Cardiac septum (tissue), 1 donor: ENCODE results near the gene CABP1. TPM values are rescaled to one million over a fixed set of nuclear protein-coding genes. Genes with fewer than 3 reads are reported as not detected.
"Not testable (repeated sequence)": the region's sequence is repeated elsewhere in the genome, so short reads cannot be mapped to it uniquely, and the experiment has no call there.

Experiments used
- DNase-seq: peaks from one replicate; pipeline ENCODE4 v3.0.0-alpha.2; 2020; ENCODE audit warnings: low spot score
- intact Hi-C: fragments of 100-400 bp; cut with DNase I; formaldehyde crosslinking; loops from one replicate; pipeline ENCODE4 v1.14.0; 2022
- long read RNA-seq: library from polyadenylated mRNA; unstranded; transcript quantifications from one replicate; pipeline ENCODE4 v2.0.0, GENCODE V29; 2021
- total RNA-seq: library from RNA; stranded (reverse); fragmentation: NEBNext Ultra II Directional; extraction: Animal tissue kit (Norgen Biotek cat#: 25700); gene quantifications from one replicate; pipeline ENCODE4 v1.2.1, GENCODE V29; 2021
- donor health status: DM: no; HTN: no; CAD: no.

CABP1 gene
- total RNA-seq: 2.8 TPM
- long read RNA-seq, partial matches to known transcripts: 0 of 3 reads
- long read RNA-seq, other reads (novel, unspliced or antisense): 1 of 3 reads

DNA sequence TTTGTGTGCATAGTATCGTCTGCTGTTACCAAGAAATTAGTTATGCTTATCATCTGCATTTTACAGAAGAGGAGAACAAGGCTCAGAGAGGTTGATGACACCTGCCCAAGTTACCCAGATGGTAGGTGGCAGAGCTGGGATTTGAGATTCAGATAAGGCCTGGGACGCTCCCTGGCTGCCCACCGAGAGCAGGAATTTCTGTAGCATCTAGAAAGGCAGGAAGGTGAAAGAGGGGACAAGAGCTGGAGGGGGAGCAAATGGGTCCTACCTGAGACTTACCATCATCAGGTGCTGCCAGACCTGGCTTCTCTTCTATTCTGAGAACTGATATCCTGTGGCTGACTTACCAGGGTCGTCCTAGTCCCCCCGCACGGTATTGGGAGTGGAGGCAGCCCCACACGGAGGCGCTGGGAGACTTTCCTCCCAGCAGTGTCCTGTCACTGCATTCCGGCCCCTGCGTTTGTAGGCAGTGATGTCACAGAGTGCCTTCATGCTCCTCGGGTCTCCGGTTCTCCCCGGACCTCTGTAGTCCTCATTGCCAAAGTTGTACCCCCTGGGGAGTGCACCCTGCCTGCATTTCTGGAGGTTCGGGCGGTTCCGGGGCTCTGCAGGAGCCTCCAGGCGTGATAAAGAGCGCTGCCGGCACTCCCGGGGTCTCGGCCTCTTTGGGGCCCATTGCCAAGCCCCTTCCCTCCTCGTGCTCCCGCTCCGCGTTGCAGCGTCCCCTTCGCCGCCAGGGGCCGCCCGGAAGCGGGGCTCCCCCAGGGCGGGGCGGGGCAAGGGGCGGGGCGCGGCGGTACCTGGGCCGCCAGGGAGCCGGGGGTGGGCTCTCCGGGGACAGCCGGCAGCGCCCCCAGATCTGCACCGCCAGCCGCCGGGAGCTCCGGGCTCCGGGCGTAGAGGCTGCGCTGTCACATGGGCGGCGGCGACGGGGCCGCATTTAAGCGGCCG is at the start of gene CABP1:
CABP1 (plus strand) TSS at position 856 of the 951 bp plus-strand sequence; CDS start at position 916, 60 bp downstream.
- intact Hi-C loops: no loop called here

DNA sequence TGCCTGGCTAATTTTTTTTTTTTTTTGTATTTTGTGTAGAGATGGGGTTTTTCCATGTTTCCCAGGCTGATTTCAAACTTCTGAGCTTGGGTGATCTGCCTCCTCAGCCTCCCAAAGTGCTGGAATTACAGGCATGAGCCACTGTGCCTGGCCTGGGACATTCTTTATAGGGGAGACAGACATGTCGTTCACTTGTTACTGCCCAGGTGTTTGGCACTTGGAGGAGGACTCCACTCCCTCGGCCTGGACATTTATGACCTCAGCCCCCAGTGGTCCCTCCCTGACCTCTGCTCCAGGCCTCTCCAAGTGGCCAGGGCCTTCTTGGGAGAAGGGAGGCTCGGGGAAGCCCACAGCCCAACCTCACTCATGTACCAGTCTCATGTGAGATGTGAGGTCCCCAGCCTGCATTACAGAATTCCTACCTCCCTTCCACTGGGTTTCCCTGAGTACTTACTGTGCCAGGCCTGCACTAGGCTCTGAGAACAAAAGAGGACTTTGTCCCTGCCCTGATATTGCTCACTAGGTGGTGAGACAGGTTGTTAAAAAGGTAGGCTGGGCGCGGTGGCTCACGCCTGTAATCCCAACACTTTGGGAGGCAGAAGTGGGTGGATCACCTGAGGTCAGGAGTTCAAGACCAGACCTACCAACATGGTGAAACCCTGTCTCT is 49.6 kb upstream of the CABP1 start:
- intact Hi-C loops: no loop called here
- no peak for DNase-seq

More for the DNA sequence above, at the start of gene CABP1:
- no peak for DNase-seq

DNA sequence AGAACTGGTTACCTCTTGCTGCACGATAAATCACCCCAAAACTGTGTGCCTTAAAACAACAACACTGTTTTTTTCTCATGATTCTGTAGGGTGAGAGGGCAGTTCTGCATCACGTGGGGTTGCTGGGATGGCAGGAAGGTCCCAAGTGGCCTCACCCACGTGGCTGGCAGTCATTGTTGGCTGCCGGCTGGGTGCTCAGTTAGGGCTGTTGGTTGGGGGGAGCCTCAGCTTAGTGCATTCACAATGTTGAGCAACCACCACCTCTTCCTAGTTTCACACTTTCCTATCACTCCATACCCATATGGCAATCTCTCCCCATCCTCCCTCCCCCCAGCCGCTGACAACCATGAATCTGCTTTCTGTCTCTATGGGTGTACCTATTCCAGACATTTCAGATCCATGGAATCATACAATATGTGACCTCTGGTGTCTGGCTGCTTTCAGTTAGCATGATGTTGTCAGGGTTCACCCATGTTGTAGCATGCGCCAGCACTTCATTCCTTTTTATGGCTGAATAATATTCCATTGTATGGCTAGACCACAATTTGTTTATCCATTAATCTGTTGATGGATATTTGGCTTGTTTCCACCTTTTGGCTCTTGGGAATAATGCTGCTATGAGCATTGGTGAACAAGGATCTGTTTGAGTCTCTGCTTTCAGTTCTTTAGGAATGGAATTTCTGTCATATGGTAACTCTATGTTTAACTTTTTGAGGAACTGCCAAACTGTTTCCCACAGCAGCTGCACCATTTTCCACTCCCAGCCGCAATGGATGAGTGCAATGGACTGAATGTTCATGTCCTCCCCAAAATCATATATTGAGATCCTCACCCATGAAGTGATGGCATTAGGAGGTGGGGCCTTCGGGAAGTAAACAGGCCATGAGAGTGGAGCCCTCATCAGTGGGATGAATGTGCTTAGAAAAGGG is 48.0 kb upstream of the CABP1 start:
- DNase-seq: no peak
- intact Hi-C loops: no loop called here

DNA sequence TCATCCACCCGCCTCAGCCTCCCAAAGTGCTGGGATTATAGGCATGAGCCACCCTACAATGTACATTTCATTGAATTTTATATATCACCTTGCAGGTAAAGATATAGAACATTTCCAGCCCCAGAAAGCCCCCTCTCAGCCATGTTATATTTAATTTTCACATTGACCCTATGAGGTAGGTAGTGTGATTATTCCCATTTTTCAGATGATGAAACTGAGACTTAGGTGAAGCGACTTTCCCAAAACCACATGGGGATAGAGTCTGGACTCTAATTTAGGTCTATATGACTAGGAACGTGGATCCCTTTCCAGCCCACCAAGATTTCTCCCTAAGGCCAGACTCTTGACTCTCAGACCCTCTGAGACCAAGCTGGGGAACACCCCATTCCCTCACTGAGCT is 43.5 kb upstream of the CABP1 start:
- DNase-seq: no peak
- intact Hi-C loops: no loop called here

DNA sequence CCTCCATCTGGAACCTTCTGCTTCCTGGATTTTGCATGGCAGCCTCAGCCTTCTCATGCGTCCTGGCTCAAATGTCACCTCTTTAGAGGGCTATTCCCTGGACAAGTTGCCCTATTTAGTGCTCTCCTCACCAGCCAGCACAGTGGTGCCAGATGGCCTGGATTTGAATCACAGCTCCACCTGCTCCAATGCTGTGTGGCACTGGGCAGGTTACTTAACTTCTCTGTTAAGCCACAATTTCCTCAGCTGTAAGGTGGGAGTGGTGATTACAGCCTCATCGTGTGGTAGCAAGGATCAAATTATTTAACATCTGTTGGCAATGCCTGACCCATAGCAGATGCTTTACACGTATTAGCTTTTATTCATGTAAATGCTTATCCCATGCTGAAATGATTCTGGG is 42.6 kb upstream of the CABP1 start:
- intact Hi-C loops: no loop called here
- DNase-seq: no peak

DNA sequence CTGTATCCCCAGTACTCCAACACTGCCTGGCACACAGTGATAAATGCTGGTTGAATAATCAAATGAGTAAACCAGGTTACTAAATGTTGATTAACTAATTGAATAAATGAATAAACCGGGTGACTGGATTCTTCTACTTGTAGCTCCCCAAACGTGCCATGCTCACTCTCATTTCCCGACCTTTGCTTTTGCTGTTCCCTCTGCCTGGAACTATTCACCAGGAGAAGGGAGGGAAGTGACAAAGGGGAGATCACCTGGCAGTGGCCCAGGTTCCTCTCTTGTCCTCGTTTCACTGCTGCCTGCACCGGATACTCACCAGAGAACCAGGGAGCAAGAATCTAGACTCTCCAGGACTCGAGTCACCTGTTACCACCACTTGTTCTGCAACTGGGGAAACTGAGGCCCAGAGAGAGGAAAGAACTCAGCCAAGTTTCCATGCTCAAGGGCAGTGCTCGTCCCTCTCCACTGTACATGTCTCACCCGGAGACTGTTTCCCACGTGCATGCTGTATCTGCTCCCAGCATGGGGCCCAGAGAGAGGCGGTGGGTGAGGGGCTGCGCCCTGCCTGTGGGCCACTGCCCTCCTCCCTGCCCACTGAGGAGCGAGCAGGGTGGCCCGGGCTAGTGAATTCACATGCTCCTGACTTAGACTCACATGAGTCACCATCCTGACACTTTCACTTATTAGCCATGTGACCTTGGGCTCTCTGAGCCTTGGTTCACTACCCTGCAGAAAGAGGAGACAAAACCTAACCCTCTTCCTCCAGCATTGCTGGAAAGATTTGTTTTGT is 41.6 kb upstream of the CABP1 start:
- DNase-seq: no peak
- intact Hi-C loops: no loop called here

DNA sequence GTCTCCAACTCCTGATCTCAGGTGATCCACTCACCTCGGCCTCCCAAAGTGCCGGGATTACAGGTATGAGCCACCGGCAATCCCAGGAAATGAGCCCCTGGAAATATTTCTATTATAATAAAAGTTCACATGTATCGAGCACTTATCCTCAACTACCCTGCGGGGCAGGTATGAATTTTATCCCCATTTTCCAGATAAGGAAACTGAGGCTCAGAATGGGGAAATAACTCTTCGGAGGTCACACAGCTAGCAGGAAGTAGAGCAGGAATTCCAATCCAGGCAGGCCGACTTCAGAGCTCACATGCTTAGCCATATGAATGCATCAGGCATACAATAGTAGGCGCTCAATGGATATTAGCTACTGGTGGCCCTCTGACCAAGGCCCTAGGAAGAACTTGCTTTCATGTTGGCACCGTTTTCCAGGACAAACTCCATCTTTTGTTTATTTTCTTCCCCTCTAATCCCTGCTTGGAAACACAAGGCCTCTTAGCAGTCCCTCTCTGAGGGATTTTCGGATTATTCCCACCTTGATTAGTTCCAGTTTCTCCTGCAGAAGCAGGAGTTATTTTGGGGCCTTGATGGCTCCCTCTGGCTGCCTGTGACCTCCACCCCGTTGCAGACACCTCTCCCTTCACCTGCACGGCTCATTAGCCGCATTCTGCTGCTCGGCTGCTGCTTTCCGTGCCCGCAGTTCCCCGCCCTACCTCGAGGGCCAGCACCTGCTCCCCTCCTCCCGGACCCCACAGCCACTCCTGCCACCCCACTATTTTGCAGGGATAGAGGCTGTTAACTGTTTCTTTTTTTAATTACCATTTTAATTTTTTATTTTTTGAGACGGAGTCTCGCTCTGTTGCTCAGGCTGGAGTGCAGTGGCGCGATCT is 40.5 kb upstream of the CABP1 start:
- DNase-seq: no peak
- intact Hi-C loops: no loop called here

DNA sequence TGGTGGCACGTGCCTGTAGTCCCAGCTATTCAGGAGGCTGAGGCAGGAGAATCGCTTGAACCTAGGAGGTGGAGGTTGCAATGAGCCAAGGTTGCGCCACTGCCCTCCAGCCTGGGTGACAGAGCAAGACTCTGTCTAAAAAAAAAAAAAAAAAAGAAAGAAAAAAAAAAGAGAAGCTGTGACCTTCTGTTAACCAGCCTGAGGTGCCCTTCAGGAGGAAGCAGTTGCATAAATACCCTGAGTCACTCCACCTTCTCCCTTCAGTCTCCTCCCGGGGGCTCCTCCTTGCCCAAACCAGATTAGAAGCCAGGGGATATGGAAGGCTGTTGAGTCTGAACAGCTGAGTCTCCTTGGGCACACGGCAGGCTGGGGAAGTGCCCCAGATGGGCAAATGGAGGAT is 38.0 kb upstream of the CABP1 start:
- intact Hi-C loops: not testable (repeated sequence)
- DNase-seq: peak; percentile 82

DNA sequence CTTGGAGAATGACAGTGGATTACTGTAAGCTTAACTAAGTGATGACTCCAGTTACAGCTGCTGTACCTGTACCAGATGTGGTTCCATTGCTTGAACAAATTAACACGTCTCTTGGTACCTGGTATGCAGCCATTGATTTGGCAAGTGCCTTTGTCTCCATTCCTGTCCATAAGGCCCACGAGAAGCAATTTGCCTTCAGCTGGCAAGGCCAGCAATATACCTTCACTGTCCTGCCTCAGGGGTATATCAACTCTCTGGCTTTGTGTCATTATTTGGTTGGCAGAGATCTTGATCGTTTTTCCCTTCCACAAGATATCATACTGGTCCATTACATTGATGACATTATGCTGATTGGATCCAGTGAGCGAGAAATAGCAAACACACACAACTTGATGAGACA is 29.9 kb upstream of the CABP1 start:
- no peak for DNase-seq
- intact Hi-C loops: no loop called here

DNA sequence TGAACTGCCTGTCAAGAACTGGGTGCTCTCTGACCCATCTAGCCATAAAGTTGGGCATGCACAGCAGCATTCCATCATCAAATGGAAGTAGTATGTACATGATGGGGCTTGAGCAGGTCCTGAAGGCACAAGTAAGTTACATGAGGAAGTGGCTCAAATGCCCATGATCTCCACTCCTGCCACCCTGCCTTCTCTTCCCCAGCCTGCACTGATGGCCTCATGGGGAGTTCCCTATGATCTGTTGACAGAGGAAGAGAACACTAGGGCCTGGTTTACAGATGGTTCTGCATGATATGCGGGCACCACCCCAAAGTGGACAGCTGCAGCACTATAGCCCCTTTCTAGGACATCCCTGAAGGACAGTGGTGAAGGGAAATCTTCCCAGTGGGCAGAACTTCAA is 28.9 kb upstream of the CABP1 start:
- DNase-seq, intact Hi-C loops: not testable (repeated sequence)

DNA sequence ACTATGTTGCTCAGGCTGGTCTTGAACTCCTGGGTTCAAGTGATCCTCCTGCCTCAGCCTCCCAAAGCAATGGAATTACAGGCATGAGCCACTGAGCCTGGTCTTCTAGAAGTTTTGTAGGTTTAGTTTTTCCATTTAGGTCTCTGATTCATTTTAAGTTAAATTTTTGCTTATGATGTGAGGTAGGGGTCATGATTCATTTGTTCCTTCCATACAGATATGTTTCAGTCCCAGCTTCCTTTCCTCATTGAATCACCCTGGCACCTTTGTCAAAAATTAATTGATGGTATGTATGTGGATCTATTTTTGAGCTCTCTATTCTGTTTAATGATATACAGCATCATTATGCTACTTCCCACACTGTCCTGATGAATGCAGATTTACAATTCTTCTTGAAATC is 25.6 kb upstream of the CABP1 start:
- intact Hi-C loops: no loop called here
- no peak for DNase-seq

DNA sequence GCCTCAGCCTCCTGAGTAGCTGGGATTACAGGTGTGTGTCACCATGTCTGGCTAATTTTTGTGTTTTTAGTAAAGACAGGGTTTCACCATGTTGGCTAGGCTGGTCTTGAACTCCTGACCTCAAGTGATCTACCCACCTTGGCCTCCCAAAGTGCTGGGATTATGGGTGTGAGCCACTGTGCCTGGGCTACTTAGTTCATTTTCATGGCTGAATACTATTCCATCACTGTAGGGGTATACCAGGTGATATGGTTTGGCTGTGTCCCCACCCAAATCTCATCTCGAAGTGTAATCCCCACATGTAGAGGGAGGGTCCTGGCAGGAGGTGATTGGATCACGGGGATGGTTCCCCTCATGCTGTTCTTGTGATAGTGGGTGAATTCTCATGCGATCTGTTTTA is 23.2 kb upstream of the CABP1 start:
- intact Hi-C loops, DNase-seq: not testable (repeated sequence)

DNA sequence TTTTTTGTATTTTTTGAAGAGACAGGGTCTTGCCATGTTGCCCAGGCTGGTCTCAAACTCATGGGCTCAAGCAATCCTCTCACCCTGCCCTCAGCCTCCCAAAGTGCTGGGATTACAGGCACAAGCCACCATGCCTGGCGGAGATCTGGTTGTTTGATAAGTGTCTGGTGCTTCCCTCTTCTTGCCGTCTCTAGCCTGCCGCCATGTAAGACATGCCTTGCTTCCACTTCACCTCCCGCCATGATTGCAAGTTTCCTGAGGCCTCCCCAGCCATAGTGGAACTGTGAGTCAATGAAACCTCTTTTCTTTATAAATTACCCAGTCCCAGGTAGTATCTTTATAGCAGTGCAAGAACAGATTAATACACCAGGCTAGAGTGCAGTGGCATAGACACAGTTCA is 22.7 kb upstream of the CABP1 start:
- DNase-seq, intact Hi-C loops: not testable (repeated sequence)

DNA sequence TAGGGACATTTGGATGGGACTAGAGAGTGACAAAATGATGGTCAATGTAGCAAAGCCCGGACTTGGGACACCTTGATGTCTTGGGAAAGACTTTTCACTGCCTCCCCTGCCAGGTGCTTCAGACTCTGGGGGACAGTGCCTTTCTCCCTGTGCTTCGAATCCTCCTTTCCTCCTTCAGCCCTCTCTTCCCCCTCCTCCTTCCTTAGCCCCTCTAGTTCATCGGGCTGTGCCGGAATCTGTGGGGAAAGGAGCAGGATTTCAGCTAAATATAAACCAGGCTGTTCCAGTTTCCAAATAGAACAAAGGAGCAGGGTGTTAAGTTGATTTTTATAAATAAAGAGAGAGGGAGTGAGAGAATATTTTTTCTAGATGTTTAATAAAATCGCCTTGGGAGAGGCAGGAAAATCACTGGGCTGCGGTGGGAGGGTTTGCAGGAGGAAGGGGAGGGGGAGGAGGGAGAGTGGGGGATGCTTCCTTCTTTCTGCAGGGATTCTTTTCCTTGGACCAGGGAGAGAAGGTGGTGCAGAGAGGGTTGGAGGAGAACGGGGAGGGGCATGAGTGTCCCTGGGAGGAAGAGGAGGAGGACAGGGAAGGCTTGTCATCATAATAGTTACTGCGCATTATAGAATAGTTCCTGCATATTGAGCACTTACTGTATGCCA is 21.3 kb upstream of the CABP1 start:
- no peak for DNase-seq
- intact Hi-C loops: no loop called here

DNA sequence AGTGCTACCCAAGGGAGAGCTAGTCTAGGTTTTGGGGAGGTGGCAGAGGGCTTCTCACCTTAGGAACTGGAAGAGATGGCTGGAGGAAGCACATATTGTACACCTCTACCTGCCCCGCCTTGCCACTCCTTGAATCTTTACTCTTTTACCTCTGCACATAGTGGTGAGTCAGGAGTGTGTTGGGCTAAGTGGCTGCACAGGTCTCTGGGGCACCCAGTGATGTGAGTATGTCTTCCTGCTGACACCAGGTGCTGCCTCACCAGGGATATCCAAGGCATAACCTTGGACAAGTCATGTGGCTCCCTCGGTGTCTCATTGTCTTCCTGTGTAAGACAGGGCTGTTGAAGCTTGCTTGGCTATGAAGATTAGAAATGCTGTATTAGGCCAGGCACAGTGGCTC is 19.8 kb upstream of the CABP1 start:
- DNase-seq: no peak
- intact Hi-C loops: no loop called here

DNA sequence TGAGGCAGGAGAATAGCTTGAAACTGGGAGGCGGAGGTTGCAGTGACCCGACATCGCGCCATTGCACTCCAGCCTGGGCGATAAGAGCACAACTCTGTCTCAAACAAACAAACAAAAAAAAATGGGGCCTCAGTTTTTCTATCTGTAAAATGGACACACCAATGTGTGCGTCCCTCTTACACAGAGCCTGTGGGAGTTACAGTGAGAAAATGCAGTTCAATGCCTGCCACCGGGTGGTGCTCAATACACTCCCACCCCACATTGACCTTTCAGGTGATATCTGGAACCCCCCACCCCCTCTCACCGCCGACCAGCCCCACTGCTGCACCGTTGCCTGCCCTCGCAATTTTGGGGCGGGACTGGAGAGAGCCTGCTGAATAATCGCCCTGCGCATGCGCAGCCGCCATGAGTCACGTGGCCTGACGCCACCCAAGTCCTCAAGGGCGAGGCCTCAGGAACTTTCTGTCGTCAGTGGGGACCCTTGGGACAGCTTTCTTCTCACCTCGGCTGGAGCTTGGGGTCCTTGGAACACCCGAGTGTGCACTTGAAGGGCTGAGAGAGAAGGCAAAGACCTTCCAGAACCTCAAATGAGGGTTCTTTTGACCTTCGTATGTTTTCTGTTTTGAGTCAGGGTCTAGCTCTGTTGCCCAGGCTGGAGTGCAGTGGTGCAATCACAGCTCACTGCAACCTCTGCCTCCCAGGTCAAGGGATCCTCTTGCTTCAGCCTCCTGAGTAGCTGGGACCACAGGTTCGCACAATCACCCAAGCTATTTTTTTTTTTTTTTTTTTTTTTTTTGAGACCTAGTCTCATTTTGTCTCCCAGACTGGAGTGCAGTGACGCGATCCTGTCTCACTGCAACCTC is 14.6 kb upstream of the CABP1 start:
- intact Hi-C loops: no loop called here
- DNase-seq: no peak

DNA sequence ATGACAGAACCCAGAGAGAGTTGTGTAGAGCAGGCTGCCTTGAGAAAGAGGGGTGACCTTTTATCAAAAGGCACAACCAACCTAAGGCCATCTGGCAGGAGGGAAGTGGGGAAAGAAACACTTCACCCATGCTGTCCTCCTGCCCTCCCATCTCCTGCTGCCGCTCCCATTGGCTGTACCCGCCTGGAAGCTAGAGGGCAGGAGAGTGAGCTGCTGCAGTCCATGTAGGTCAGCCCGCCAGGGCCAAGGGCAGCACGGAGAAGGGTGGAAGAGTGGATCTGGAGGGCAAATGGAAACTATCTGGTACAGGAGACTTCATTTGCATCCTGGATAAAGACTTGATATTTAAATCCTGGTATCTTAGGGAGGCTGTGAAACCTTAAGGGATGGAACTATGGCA is 11.5 kb upstream of the CABP1 start:
- no peak for DNase-seq
- intact Hi-C loops: no loop called here
